ENCODE results near the gene SLCO2A1. TPM values are rescaled to one million over a fixed set of nuclear protein-coding genes. Genes with fewer than 3 reads are reported as not detected.

SLCO2A1 gene
- total RNA-seq, 1 experiment from 2014 or later, result 0.11 TPM

GRCh38 chr3:133983126-133983525 lies 46.6 kb downstream of the SLCO2A1 start:
- no peak for DNase-seq (ENCODE audit: low read depth)

GRCh38 chr3:133980550-133980949 lies 49.2 kb downstream of the SLCO2A1 start:
- DNase-seq (ENCODE audit: low read depth), result no peak

- DNase-seq (ENCODE audit: low read depth), result no peak
Measured at GRCh38 chr3:133980035-133980434, 49.7 kb downstream of the SLCO2A1 start.

GRCh38 chr3:133979553-133979952 lies 50.2 kb downstream of the SLCO2A1 start:
- no peak for DNase-seq (ENCODE audit: low read depth)

GRCh38 chr3:133977568-133977967 lies 52.2 kb downstream of the SLCO2A1 start:
- no peak for DNase-seq (ENCODE audit: low read depth)

- DNase-seq (ENCODE audit: low read depth), result peak; percentile 20
Measured at GRCh38 chr3:133973249-133973980, 56.3 kb downstream of the SLCO2A1 start.

GRCh38 chr3:133972156-133972555 lies 57.6 kb downstream of the SLCO2A1 start:
- no peak for DNase-seq (ENCODE audit: low read depth)

- DNase-seq (ENCODE audit: low read depth), result no peak
Measured at GRCh38 chr3:133970916-133971315, 58.8 kb downstream of the SLCO2A1 start.

- DNase-seq (ENCODE audit: low read depth), result no peak
Measured at GRCh38 chr3:133970339-133970738, 59.4 kb downstream of the SLCO2A1 start.

GRCh38 chr3:133967992-133968892 lies 61.5 kb downstream of the SLCO2A1 start:
- no peak for DNase-seq (ENCODE audit: low read depth)

GRCh38 chr3:133966954-133967353 lies 62.8 kb downstream of the SLCO2A1 start:
- DNase-seq (ENCODE audit: low read depth), result no peak

- no peak for DNase-seq (ENCODE audit: low read depth)
Measured at GRCh38 chr3:133965906-133966305, 63.8 kb downstream of the SLCO2A1 start.

GRCh38 chr3:133965013-133965570 lies 64.6 kb downstream of the SLCO2A1 start:
- no peak for DNase-seq (ENCODE audit: low read depth)

- DNase-seq (ENCODE audit: low read depth), result no peak
Measured at GRCh38 chr3:133964547-133964946, 65.2 kb downstream of the SLCO2A1 start.

- no peak for DNase-seq (ENCODE audit: low read depth)
Measured at GRCh38 chr3:133963657-133964396, 65.9 kb downstream of the SLCO2A1 start.

GRCh38 chr3:133962849-133963248 lies 66.9 kb downstream of the SLCO2A1 start:
- DNase-seq (ENCODE audit: low read depth), result peak; percentile 61

- peak; percentile 93 for DNase-seq (ENCODE audit: low read depth)
Measured at GRCh38 chr3:133958071-133958805, 71.5 kb downstream of the SLCO2A1 start.

- no peak for DNase-seq (ENCODE audit: low read depth)
Measured at GRCh38 chr3:133956982-133957381, 72.7 kb downstream of the SLCO2A1 start.

- no peak for DNase-seq (ENCODE audit: low read depth)
Measured at GRCh38 chr3:133956353-133956752, 73.4 kb downstream of the SLCO2A1 start.

- DNase-seq (ENCODE audit: low read depth), result no peak
Measured at GRCh38 chr3:133955892-133956291, 73.8 kb downstream of the SLCO2A1 start.
